H9 (cell line): ENCODE measurements around the gene EFCAB6. TPM values are rescaled to one million over a fixed set of nuclear protein-coding genes. Genes with fewer than 3 reads are reported as not detected.

Experiments
- DNase-seq: peaks from one replicate; pipeline ENCODE4 v3.0.0-alpha.2; 2017
- H2AFZ ChIP-seq: one replicate; pipeline ENCODE4 v1.6.1; 2013; ENCODE audit warnings: mild to moderate bottlenecking, low read length, control low read depth, moderate library complexity
- H2AK5ac ChIP-seq: 2 replicates; pipeline ENCODE4 v1.6.1; 2013; ENCODE audit warnings: low read length, control low read depth, mixed read lengths; ENCODE audit not compliant: insufficient read length
- H2BK120ac ChIP-seq: one replicate; pipeline ENCODE4 v1.6.1; 2013; ENCODE audit warnings: low read depth, mild to moderate bottlenecking, low read length, control low read depth, inconsistent platforms; ENCODE audit not compliant: poor library complexity, severe bottlenecking
- H2BK12ac ChIP-seq: 2 replicates; pipeline ENCODE4 v1.6.1; 2013; ENCODE audit warnings: low read length, control low read depth, mixed read lengths, low read depth; ENCODE audit not compliant: insufficient read length
- H2BK15ac ChIP-seq: 2 replicates; pipeline ENCODE4 v1.6.1; 2013; ENCODE audit warnings: low read depth, low read length, control low read depth
- H2BK20ac ChIP-seq: one replicate; pipeline ENCODE4 v1.6.1; 2013; ENCODE audit warnings: low read depth, mild to moderate bottlenecking, low read length, control low read depth, inconsistent platforms; ENCODE audit not compliant: poor library complexity, severe bottlenecking
- H2BK5ac ChIP-seq: 2 replicates; pipeline ENCODE4 v1.6.1; 2013; ENCODE audit warnings: low read length, control low read depth, mixed read lengths; ENCODE audit not compliant: insufficient read length
- H3K14ac ChIP-seq: 2 replicates; pipeline ENCODE4 v1.6.1; 2013; ENCODE audit warnings: low read length, control low read depth; ENCODE audit not compliant: insufficient read depth
- H3K18ac ChIP-seq: 2 replicates; pipeline ENCODE4 v1.6.1; 2013; ENCODE audit warnings: low read depth, mild to moderate bottlenecking, mixed read lengths, low read length, control low read depth; ENCODE audit not compliant: insufficient read length
- H3K23ac ChIP-seq: 2 replicates; pipeline ENCODE4 v1.6.1; 2013; ENCODE audit warnings: low read length, control low read depth, mixed read lengths, low read depth; ENCODE audit not compliant: insufficient read length
- H3K23me2 ChIP-seq: 2 replicates; pipeline ENCODE4 v1.6.1; 2013; ENCODE audit warnings: low read depth, mild to moderate bottlenecking, mixed read lengths, low read length, control low read depth; ENCODE audit not compliant: insufficient read length, poor library complexity, severe bottlenecking
- H3K27ac ChIP-seq: 2 replicates; pipeline ENCODE4 v1.5.1; 2013; ENCODE audit warnings: low read length, control low read depth, mixed read lengths, low read depth; ENCODE audit not compliant: insufficient read length
- H3K27me3 ChIP-seq: 2 replicates; pipeline ENCODE4 v1.6.1; 2013; ENCODE audit warnings: low read length, control low read depth, inconsistent platforms; ENCODE audit not compliant: insufficient read depth
- H3K4ac ChIP-seq: 2 replicates; pipeline ENCODE4 v1.6.1; 2013; ENCODE audit warnings: low read depth, mild to moderate bottlenecking, control low read depth, inconsistent platforms, low read length, moderate library complexity
- H3K4me1 ChIP-seq: 2 replicates; pipeline ENCODE4 v1.6.1; 2013; ENCODE audit warnings: low read length, control low read depth, inconsistent platforms; ENCODE audit not compliant: insufficient read depth
- H3K4me2 ChIP-seq: 2 replicates; pipeline ENCODE4 v1.6.1; 2013; ENCODE audit warnings: low read length, control low read depth, mixed read lengths; ENCODE audit not compliant: insufficient read length, insufficient read depth
- H3K56ac ChIP-seq: 2 replicates; pipeline ENCODE4 v1.6.1; 2013; ENCODE audit warnings: low read depth, mild to moderate bottlenecking, mixed read lengths, low read length, control low read depth; ENCODE audit not compliant: insufficient read length
- H3K79me1 ChIP-seq: 2 replicates; pipeline ENCODE4 v1.6.1; 2013; ENCODE audit warnings: low read depth, mild to moderate bottlenecking, moderate library complexity, low read length, control low read depth, inconsistent platforms; ENCODE audit not compliant: insufficient read depth, poor library complexity, severe bottlenecking
- H3K79me2 ChIP-seq: 2 replicates; pipeline ENCODE4 v1.6.1; 2013; ENCODE audit warnings: low read length, control low read depth, inconsistent platforms; ENCODE audit not compliant: insufficient read depth
- H3K9ac ChIP-seq: 2 replicates; pipeline ENCODE4 v1.6.1; 2013; ENCODE audit warnings: low read length, control low read depth, mixed read lengths; ENCODE audit not compliant: insufficient read length; ENCODE audit errors: extremely low read depth
- H3K9me3 ChIP-seq: one replicate; pipeline ENCODE4 v1.6.1; 2013; ENCODE audit warnings: low read depth, low read length, inconsistent platforms; ENCODE audit not compliant: control insufficient read depth
- H3T11ph ChIP-seq: one replicate; pipeline ENCODE4 v1.6.1; 2013; ENCODE audit warnings: mild to moderate bottlenecking, low read length, control low read depth, inconsistent platforms
- H4K20me1 ChIP-seq: one replicate; pipeline ENCODE4 v1.6.1; 2013; ENCODE audit not compliant: control insufficient read depth, insufficient read length, insufficient read depth
- H4K5ac ChIP-seq: 2 replicates; pipeline ENCODE4 v1.6.1; 2013; ENCODE audit warnings: low read depth, mild to moderate bottlenecking, mixed read lengths, low read length, control low read depth; ENCODE audit not compliant: insufficient read length
- H4K8ac ChIP-seq: replicated peaks from 2 replicates; pipeline ENCODE4 v1.6.1; 2013; ENCODE audit warnings: low read length, control low read depth, mixed read lengths, low read depth; ENCODE audit not compliant: insufficient read length
- H4K91ac ChIP-seq: 2 replicates; pipeline ENCODE4 v1.6.1; 2013; ENCODE audit warnings: low read depth, mild to moderate bottlenecking, moderate library complexity, mixed read lengths, low read length, control low read depth; ENCODE audit not compliant: insufficient read length
- H3K27ac Mint-ChIP-seq, 3 experiments: 2 replicates in 2 of 3; 3 replicates in 1 of 3; pipeline ENCODE4 v1.8.0; 2020 to 2021; ENCODE audit warnings: mixed read lengths in 3 of 3, mild to moderate bottlenecking in 1 of 3, moderate library complexity in 1 of 3
- H3K27me3 Mint-ChIP-seq: 2 replicates; pipeline ENCODE4 v1.8.0; 2021; ENCODE audit warnings: low read depth, mild to moderate bottlenecking, moderate library complexity, mixed read lengths
- H3K36me3 Mint-ChIP-seq, 3 experiments: 2 replicates in 2 of 3; 3 replicates in 1 of 3; pipeline ENCODE4 v1.8.0; 2020 to 2021; ENCODE audit warnings: low read depth in 3 of 3, mixed read lengths in 3 of 3; ENCODE audit not compliant: insufficient read depth in 1 of 3
- H3K4me1 Mint-ChIP-seq, 2 experiments: 2 replicates each; pipeline ENCODE4 v1.8.0; 2020; ENCODE audit warnings: mixed read lengths in 2 of 2
- H3K4me3 Mint-ChIP-seq, 2 experiments: 2 replicates in 1 of 2; 3 replicates in 1 of 2; pipeline ENCODE4 v1.8.0; 2020 to 2021; ENCODE audit warnings: mild to moderate bottlenecking in 2 of 2, mixed read lengths in 2 of 2, moderate library complexity in 1 of 2
- H3K9me3 Mint-ChIP-seq, 2 experiments: 2 replicates in 1 of 2; 3 replicates in 1 of 2; pipeline ENCODE4 v1.8.0; 2020; ENCODE audit warnings: mild to moderate bottlenecking in 2 of 2, mixed read lengths in 2 of 2, moderate library complexity in 1 of 2
- CTCF ChIP-seq: fragments of 200-600 bp; sonication (generic); conservative IDR thresholded peaks from 3 replicates; pipeline ENCODE4 v1.8.0; 2021; ENCODE audit warnings: antibody characterized with exemption, mild to moderate bottlenecking
- WGBS: extraction: QIAGEN DNeasy Blood & Tissue Kit; methylation state at CpG from one replicate; pipeline ENCODE4 v1.1.7; 2013; ENCODE audit warnings: missing lambda C conversion rate, low lambda C conversion rate, mixed read lengths; ENCODE audit not compliant: insufficient read length; ENCODE audit errors: extremely low coverage; 5-methylcytosine and 5-hydroxymethylcytosine counted together
- total RNA-seq: library from RNA; stranded (reverse); gene quantifications from 2 replicates; pipeline ENCODE4 v1.2.1, GENCODE V29; 2021

The EFCAB6 gene
- total RNA-seq, 1 experiment from 2014 or later = 0.31 TPM

GRCh38 chr22:43531651-43532050 lies 280.5 kb downstream of the EFCAB6 start:
- Histone ChIP-seq H3K4ac (no peak overlapping the region), H4K91ac (no peak overlapping the region), H3K23ac (no peak overlapping the region), H2BK12ac (no peak overlapping the region), H3K23me2 (no peaks in the 10 kb centered on the region), H3T11ph (no peak overlapping the region), H3K14ac (no peak overlapping the region), H2BK20ac (no peak overlapping the region), H3K79me2 (no peaks in the 10 kb centered on the region), H3K79me1 (no peaks in the 10 kb centered on the region), H3K56ac (no peak overlapping the region), H2AK5ac (no peak overlapping the region), H3K9ac (no peak overlapping the region), H3K27ac (no peak overlapping the region), H3K18ac (no peak overlapping the region), H3K27me3 (no peaks in the 10 kb centered on the region), H3K9me3 (no peaks in the 10 kb centered on the region), H4K8ac (no peak overlapping the region), H3K4me1 (no peaks in the 10 kb centered on the region), H2BK15ac (no peak overlapping the region), H4K20me1 (no peaks in the 10 kb centered on the region), H3K4me2 (no peak overlapping the region), H2AFZ (no peak overlapping the region), H4K5ac (no peak overlapping the region), H2BK120ac (no peak overlapping the region), H2BK5ac (no peak overlapping the region)
- H3K4me3 Mint-ChIP-seq = no peak overlapping the region
- peaks cover 0 to 9% of the 10 kb centered on the region in 2 experiments; a peak in 2 of 4 replicates for H3K4me1 Mint-ChIP-seq
- no peak for DNase-seq
- peaks cover 6% of the 10 kb centered on the region for H3K27me3 Mint-ChIP-seq
- no peak overlapping the region for H3K27ac Mint-ChIP-seq
- peaks cover 4% of the 10 kb centered on the region in 2 experiments for H3K9me3 Mint-ChIP-seq
- WGBS = no CpG with 5 or more reads among the region's 4 CpGs
- TF ChIP-seq CTCF = no peak
- peaks cover 3 to 4% (median 4%) of the 10 kb centered on the region in 3 experiments; a peak in 4 of 7 replicates for H3K36me3 Mint-ChIP-seq
